ENCODE data around the gene NEUROG1. TPM values are rescaled to one million over a fixed set of nuclear protein-coding genes. Genes with fewer than 3 reads are reported as not detected.

Gene NEUROG1
- total and polyA plus RNA-seq, 8 donors = not detected

DNA sequence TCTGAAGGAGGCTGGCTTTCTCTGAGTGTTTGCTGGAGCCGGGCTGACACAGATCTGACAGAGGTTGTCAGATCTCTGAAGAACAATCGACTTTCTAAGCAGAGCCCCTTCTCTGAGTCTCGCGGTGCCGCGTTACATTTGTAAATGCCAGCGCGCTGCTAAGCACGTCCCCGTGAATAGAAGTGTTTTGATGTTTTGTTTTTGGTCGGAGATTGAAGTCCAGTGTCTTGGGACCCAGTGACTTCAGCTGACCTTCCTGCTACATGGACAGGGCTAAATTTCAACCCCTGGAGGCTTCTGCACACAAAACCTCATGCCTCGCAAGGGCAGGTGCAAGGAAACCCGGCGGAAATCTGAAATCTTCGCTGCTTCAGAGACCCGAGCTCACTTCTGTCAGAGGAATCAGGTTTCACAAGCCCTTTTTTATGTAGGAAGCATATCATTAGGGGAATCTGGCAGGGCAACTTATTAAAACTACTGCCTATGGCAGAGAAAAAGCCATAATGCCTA lies 27.2 kb downstream of the NEUROG1 start:
- TF ChIP-seq, protein P1, sequence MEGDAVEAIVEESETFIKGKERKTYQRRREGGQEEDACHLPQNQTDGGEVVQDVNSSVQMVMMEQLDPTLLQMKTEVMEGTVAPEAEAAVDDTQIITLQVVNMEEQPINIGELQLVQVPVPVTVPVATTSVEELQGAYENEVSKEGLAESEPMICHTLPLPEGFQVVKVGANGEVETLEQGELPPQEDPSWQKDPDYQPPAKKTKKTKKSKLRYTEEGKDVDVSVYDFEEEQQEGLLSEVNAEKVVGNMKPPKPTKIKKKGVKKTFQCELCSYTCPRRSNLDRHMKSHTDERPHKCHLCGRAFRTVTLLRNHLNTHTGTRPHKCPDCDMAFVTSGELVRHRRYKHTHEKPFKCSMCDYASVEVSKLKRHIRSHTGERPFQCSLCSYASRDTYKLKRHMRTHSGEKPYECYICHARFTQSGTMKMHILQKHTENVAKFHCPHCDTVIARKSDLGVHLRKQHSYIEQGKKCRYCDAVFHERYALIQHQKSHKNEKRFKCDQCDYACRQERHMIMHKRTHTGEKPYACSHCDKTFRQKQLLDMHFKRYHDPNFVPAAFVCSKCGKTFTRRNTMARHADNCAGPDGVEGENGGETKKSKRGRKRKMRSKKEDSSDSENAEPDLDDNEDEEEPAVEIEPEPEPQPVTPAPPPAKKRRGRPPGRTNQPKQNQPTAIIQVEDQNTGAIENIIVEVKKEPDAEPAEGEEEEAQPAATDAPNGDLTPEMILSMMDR (IDR thresholded peaks at IDR 0.05) = no peak
- Histone ChIP-seq H3K27ac (no peak overlapping the region), H3K27me3 (peaks cover 36 to 82% of the 10 kb centered on the region in 2 donors), H3K4me3 (no peak overlapping the region), H3K9me3 (no peaks in the 10 kb centered on the region), H3K4me1 (no peaks in the 10 kb centered on the region), H3K36me3 (no peaks in the 10 kb centered on the region)
- DNase-seq = peak in 1 of 4 donors; percentile 43
- peak; percentile 29 for ATAC-seq
- intact Hi-C loops (cut with DNase I) = no loop called here

DNA sequence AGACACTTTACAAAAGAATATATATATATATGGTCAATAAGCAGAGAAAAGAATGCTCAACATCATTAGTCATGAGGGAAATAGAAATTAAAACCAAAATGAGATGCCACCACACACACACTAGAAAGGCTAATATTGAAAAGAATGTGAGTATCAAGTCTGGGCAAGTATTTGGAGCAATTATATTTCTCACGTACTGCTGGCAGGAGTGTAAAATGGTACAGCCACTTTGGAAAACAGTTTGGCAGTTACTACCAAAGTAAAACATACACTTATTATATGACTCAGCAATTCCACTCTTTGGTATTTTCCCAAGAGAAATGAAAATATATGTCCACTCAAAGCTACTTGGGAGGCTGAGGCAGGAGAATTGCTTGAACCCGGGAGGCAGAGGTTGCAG lies 29.8 kb downstream of the NEUROG1 start:
- Histone ChIP-seq H3K4me1 (no peaks in the 10 kb centered on the region), H3K27ac (no peak overlapping the region), H3K36me3 (no peaks in the 10 kb centered on the region), H3K9me3 (no peaks in the 10 kb centered on the region), H3K4me3 (no peak overlapping the region), H3K27me3 (peaks cover 36 to 85% of the 10 kb centered on the region in 2 donors)
- intact Hi-C loops (cut with DNase I) = no loop called here
- no peak for DNase-seq
- TF ChIP-seq, protein P1 (IDR thresholded peaks at IDR 0.05) = no peak
- ATAC-seq = no peak

DNA sequence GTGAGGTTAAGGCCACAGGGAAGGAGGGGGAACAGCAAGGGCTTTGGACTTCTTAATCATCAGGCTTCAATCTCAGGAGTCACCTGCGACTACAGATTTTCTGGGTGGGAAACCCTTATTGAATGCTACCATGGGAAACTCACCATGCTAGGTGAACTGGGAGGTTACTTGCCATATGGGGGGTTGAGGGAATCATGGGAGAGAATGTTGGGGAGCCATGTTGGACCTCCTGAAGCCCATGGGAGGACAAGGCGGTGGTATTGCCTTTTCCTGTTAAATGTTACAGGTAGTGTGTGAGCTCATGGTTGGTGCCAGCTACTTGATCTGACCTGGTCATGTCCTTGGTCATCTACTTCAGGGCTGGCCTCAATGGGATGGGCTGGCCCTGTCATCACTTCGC lies 31.4 kb downstream of the NEUROG1 start:
- no peaks in the 10 kb centered on the region for H3K36me3 ChIP-seq
- H3K9me3 ChIP-seq = no peaks in the 10 kb centered on the region

DNA sequence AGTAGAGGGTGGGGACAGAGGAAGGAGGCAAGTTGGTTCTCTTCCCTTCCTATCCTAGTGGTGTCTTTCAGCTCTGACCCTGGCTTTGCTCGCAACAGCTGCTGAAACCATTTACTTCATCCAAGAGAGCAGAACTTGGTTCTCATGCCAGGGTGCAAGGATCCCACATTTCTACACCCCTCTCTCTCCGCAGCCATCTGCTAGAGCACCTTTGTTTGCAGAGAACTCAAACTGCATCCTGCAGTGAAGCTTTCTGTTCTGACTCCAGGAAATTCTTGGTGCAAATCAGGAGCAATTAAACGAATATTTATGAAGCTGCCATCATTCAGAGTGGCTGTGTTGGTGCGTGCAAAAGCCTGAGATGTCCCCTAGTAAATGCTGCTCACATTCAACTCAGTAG lies 31.9 kb downstream of the NEUROG1 start:
- TF ChIP-seq, protein P1 (IDR thresholded peaks at IDR 0.05) = no peak
- Histone ChIP-seq H3K9me3 (no peaks in the 10 kb centered on the region), H3K4me1 (no peaks in the 10 kb centered on the region), H3K27me3 (peaks cover 16 to 74% of the 10 kb centered on the region in 2 donors), H3K4me3 (no peak overlapping the region), H3K27ac (no peak overlapping the region), H3K36me3 (no peaks in the 10 kb centered on the region)
- intact Hi-C loops (cut with DNase I) = no loop called here
- ATAC-seq (no peak), DNase-seq (no peak)

More for the DNA sequence above, 31.4 kb downstream of the NEUROG1 start:
- H3K27ac ChIP-seq = no peak overlapping the region
- intact Hi-C loops (cut with DNase I) = no loop called here
- peaks cover 21 to 74% of the 10 kb centered on the region in 2 donors for H3K27me3 ChIP-seq
- no peak for ATAC-seq
- DNase-seq = no peak
- TF ChIP-seq, protein P1 (IDR thresholded peaks at IDR 0.05) = no peak
- H3K4me1 ChIP-seq = no peaks in the 10 kb centered on the region
- H3K4me3 ChIP-seq = no peak overlapping the region

DNA sequence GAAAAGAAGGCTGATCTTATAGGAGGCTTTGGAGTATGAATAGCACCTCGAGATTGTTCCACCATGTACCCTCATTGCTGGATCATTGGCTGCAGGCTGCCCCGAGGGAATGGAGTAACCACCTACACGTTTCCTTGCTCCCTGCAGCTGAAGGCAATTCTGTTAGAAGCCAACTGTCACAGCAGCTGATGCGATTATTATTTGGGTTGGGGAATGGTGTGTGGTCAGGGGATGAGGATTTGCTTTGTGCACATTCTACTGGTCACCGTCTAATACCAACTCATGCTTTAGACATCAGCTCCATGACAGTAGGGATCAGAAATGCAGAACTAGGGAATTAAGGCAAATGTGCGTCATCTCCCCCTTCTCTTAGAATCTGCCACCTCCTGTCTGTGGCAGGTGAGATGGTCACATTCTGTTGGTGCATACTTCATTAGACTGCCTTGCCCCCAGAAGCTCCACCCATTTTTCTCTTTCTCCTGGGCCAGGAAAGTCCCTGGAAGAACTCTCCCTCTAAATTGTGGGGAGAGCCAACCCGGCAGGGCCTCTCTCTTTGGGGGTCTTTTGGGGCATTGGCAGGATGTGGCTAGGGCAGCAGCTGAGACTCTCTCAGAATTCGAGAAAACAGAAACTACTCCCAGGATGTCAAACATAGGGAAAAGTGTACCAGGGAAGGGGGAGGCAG lies 32.8 kb downstream of the NEUROG1 start:
- intact Hi-C loops (cut with DNase I) = no loop called here
- Histone ChIP-seq H3K4me1 (no peaks in the 10 kb centered on the region), H3K27ac (no peak overlapping the region), H3K4me3 (no peak overlapping the region), H3K9me3 (no peaks in the 10 kb centered on the region), H3K27me3 (peaks cover 7 to 73% of the 10 kb centered on the region in 2 donors), H3K36me3 (no peaks in the 10 kb centered on the region)
- ATAC-seq (no peak), DNase-seq (no peak)
- TF ChIP-seq, protein P1 (IDR thresholded peaks at IDR 0.05) = no peak
